GM23338 (cell line): ENCODE data around the gene CACNA1G. TPM values are rescaled to one million over a fixed set of nuclear protein-coding genes. Genes with fewer than 3 reads are reported as not detected.

Experiments used
- ATAC-seq: fragments of 200-7000 bp; cut with Tn5 transposase; 3 replicates; pipeline ENCODE4 v1.9.1; 2020
- DNase-seq: peaks from one replicate; pipeline ENCODE4 v3.0.0-alpha.2; 2015; ENCODE audit warnings: low spot score
- H2AFZ ChIP-seq: fragments of 200-600 bp; sonication (generic); 2 replicates; pipeline ENCODE4 v1.8.0; 2016; ENCODE audit warnings: antibody characterized with exemption, mild to moderate bottlenecking, moderate library complexity
- H3F3A ChIP-seq: fragments of 200-600 bp; sonication (generic); replicated peaks from 2 replicates; pipeline ENCODE4 v1.8.0; 2017; ENCODE audit warnings: antibody characterized with exemption, mixed run types, low read depth
- H3K27ac ChIP-seq: fragments of 200-600 bp; sonication (generic); 2 replicates; pipeline ENCODE4 v1.6.1; 2016; ENCODE audit warnings: low read depth
- H3K27me3 ChIP-seq: fragments of 200-600 bp; sonication (generic); 2 replicates; pipeline ENCODE4 v1.8.0; 2016; ENCODE audit warnings: mild to moderate bottlenecking, mixed run types, moderate library complexity; ENCODE audit not compliant: insufficient read depth
- H3K36me3 ChIP-seq: fragments of 200-600 bp; sonication (generic); 2 replicates; pipeline ENCODE4 v1.8.0; 2016; ENCODE audit warnings: mild to moderate bottlenecking; ENCODE audit not compliant: insufficient read depth
- H3K4me1 ChIP-seq: fragments of 200-600 bp; sonication (generic); 2 replicates; pipeline ENCODE4 v1.8.0; 2016; ENCODE audit warnings: mild to moderate bottlenecking, moderate library complexity; ENCODE audit not compliant: insufficient read depth
- H3K4me2 ChIP-seq: fragments of 200-600 bp; sonication (generic); 2 replicates; pipeline ENCODE4 v1.7.1; 2017; ENCODE audit warnings: mixed run types
- H3K4me3 ChIP-seq: fragments of 200-600 bp; sonication (generic); 2 replicates; pipeline ENCODE4 v1.6.1; 2016; ENCODE audit warnings: mixed run types
- H3K79me2 ChIP-seq: fragments of 200-600 bp; sonication (generic); replicated peaks from 2 replicates; pipeline ENCODE4 v1.8.0; 2017; ENCODE audit warnings: mild to moderate bottlenecking; ENCODE audit not compliant: insufficient read depth
- H3K9me2 ChIP-seq: fragments of 200-600 bp; sonication (generic); 2 replicates; pipeline ENCODE4 v1.8.0; 2017; ENCODE audit not compliant: insufficient read depth
- H4K20me1 ChIP-seq: fragments of 200-600 bp; sonication (generic); replicated peaks from 2 replicates; pipeline ENCODE4 v1.8.0; 2017; ENCODE audit warnings: mild to moderate bottlenecking; ENCODE audit not compliant: insufficient read depth
- H3K27ac Mint-ChIP-seq: 2 replicates; pipeline ENCODE4 v1.8.0; 2020; ENCODE audit warnings: inconsistent platforms, mild to moderate bottlenecking, moderate library complexity, mixed read lengths
- H3K27me3 Mint-ChIP-seq: 3 replicates; pipeline ENCODE4 v1.8.0; 2022; ENCODE audit warnings: low read depth, mild to moderate bottlenecking, moderate library complexity, mixed read lengths, inconsistent platforms; ENCODE audit not compliant: insufficient read depth, poor library complexity
- H3K36me3 Mint-ChIP-seq: 3 replicates; pipeline ENCODE4 v1.8.0; 2021; ENCODE audit warnings: low read depth, mild to moderate bottlenecking, inconsistent platforms, moderate library complexity, mixed read lengths
- H3K4me1 Mint-ChIP-seq: 3 replicates; pipeline ENCODE4 v1.8.0; 2020; ENCODE audit warnings: mild to moderate bottlenecking, inconsistent platforms, mixed read lengths
- H3K4me3 Mint-ChIP-seq: 3 replicates; pipeline ENCODE4 v1.8.0; 2021; ENCODE audit warnings: moderate library complexity, mild to moderate bottlenecking, inconsistent platforms, mixed read lengths
- H3K9me3 Mint-ChIP-seq: 3 replicates; pipeline ENCODE4 v1.8.0; 2020; ENCODE audit warnings: moderate library complexity, mild to moderate bottlenecking, inconsistent platforms, mixed read lengths
- CTCF ChIP-seq, 2 experiments: fragments of 200-600 bp in 1 of 2; sonication (generic) in 1 of 2; conservative IDR thresholded peaks; 2 replicates each; pipeline versions ENCODE4 v1.5.1 to v1.6.1; 2016 to 2017; ENCODE audit warnings: antibody characterized with exemption in 2 of 2, low read depth in 2 of 2, mild to moderate bottlenecking in 2 of 2, moderate library complexity in 1 of 2
- ETS1 ChIP-seq: IDR thresholded peaks from 2 replicates; pipeline ENCODE4 v1.6.1; 2016; ENCODE audit warnings: antibody characterized with exemption
- EZH2 ChIP-seq: fragments of 200-600 bp; sonication (generic); IDR thresholded peaks from one replicate; pipeline ENCODE4 v1.8.0; 2017; ENCODE audit warnings: antibody characterized with exemption, mild to moderate bottlenecking, low read depth; ENCODE audit not compliant: unreplicated experiment
- EZH2phosphoT487 ChIP-seq: fragments of 200-600 bp; sonication (generic); IDR thresholded peaks from one replicate; pipeline ENCODE4 v1.8.1; 2018; ENCODE audit warnings: antibody characterized with exemption; ENCODE audit not compliant: unreplicated experiment
- JUNB ChIP-seq: IDR thresholded peaks from one replicate; pipeline ENCODE4 v1.6.1; 2016; ENCODE audit warnings: antibody characterized with exemption; ENCODE audit not compliant: unreplicated experiment
- NANOG ChIP-seq: IDR thresholded peaks from 2 replicates; pipeline ENCODE4 v1.6.1; 2016; ENCODE audit warnings: antibody characterized with exemption, borderline replicate concordance
- POLR2AphosphoS5 ChIP-seq: IDR thresholded peaks from 2 replicates; pipeline ENCODE4 v1.6.1; 2016; ENCODE audit warnings: antibody characterized with exemption, low read depth
- REST ChIP-seq: IDR thresholded peaks from one replicate; pipeline ENCODE4 v1.6.1; 2018; ENCODE audit warnings: antibody characterized with exemption; ENCODE audit not compliant: unreplicated experiment
- STAT1 ChIP-seq: IDR thresholded peaks from one replicate; pipeline ENCODE4 v1.6.1; 2016; ENCODE audit warnings: antibody characterized with exemption; ENCODE audit not compliant: unreplicated experiment
- ZNF114 ChIP-seq: fragments of 250-450 bp; sonication (Bioruptor Pico); IDR thresholded peaks from 2 replicates; pipeline ENCODE4 v1.5.0; 2020; ENCODE audit warnings: mild to moderate bottlenecking, moderate library complexity
- ZNF462 ChIP-seq: fragments of 250-450 bp; sonication (Bioruptor Pico); IDR thresholded peaks from 2 replicates; pipeline ENCODE4 v1.5.0; 2020; ENCODE audit warnings: mild to moderate bottlenecking, moderate library complexity
- polyA plus RNA-seq: library from polyadenylated mRNA; unstranded; fragments of >200 nt; fragmentation: Nextera tagmentation; extraction: Ambion mirVana; gene quantifications from 2 replicates; pipeline ENCODE4 v1.2.1, GENCODE V29; 2016
- total RNA-seq: library from RNA; depleted of rRNA; stranded (reverse); fragments of >200 nt; shearing (Covaris generic); gene quantifications from 2 replicates; pipeline ENCODE4 v1.2.3, GENCODE V29; 2014

Gene CACNA1G
- total and polyA plus RNA-seq, 2 experiments from 2014 or later, result 1.4 to 5.1 TPM

- Histone ChIP-seq H3K4me2 (no peak overlapping the region), H3K27ac (no peak overlapping the region), H4K20me1 (no peaks in the 10 kb centered on the region), H3F3A (no peaks in the 10 kb centered on the region), H2AFZ (no peak overlapping the region), H3K27me3 (no peaks in the 10 kb centered on the region), H3K36me3 (no peaks in the 10 kb centered on the region), H3K9me2 (no peaks in the 10 kb centered on the region), H3K4me1 (peaks cover 9% of the 10 kb centered on the region), H3K79me2 (no peaks in the 10 kb centered on the region), H3K4me3 (no peak overlapping the region)
- Mint-ChIP-seq H3K4me3 (no peak overlapping the region), H3K9me3 (no peaks in the 10 kb centered on the region; the same call in 2 of the 3 replicates), H3K27ac (no peak overlapping the region), H3K27me3 (peaks cover 7% of the 10 kb centered on the region), H3K36me3 (no peaks in the 10 kb centered on the region; the same call in 2 of the 3 replicates), H3K4me1 (peaks cover 21% of the 10 kb centered on the region)
- TF ChIP-seq NANOG (no peak), EZH2phosphoT487 (no peak), CTCF (conservative IDR thresholded peaks at IDR 0.05; ENCODE audit: low read depth in 2 of 2) (no peak), STAT1 (no peak), EZH2 (no peak), JUNB (no peak), ZNF114 (CRISPR knock-in tag) (no peak), POLR2AphosphoS5 (no peak), ZNF462 (CRISPR knock-in tag) (no peak), ETS1 (no peak), REST (no peak)
- ATAC-seq, result no peak
- no peak for DNase-seq
Observed at GRCh38 chr17:50658616-50659015, 98.1 kb downstream of the CACNA1G start.
